Liver (tissue), 3 donors: ENCODE data around the gene SF3B6.

Source experiments
- ATF3 ChIP-seq: IDR thresholded peaks from 2 replicates; pipeline ENCODE4 v1.6.1; 2016; ENCODE audit warnings: antibody characterized with exemption
- CTCF ChIP-seq: fragments of 150-350 bp; IDR thresholded peaks from 2 replicates; pipeline ENCODE4 v1.5.1; 2017; ENCODE audit warnings: improper control_type of control experiment, low read depth, low read length; ENCODE audit not compliant: missing input control
- EGR1 ChIP-seq, 2 donors: IDR thresholded peaks; 2 replicates each; pipeline ENCODE4 v1.6.1; 2016 to 2018; ENCODE audit warnings: antibody characterized with exemption in 2 of 2, low read depth in 2 of 2
- FOXA1 ChIP-seq: IDR thresholded peaks from 2 replicates; pipeline ENCODE4 v1.6.1; 2016; ENCODE audit warnings: antibody characterized with exemption
- FOXA2 ChIP-seq: IDR thresholded peaks from 2 replicates; pipeline ENCODE4 v1.6.1; 2016; ENCODE audit warnings: antibody characterized with exemption
- GABPA ChIP-seq, 2 donors: IDR thresholded peaks in 1 of 2; conservative IDR thresholded peaks in 1 of 2; 2 replicates each; pipeline ENCODE4 v1.6.1; 2016; ENCODE audit warnings: antibody characterized with exemption in 2 of 2, mild to moderate bottlenecking in 1 of 2, moderate library complexity in 1 of 2
- JUND ChIP-seq, 2 donors: IDR thresholded peaks; 2 replicates each; pipeline ENCODE4 v1.6.1; 2016; ENCODE audit warnings: antibody characterized with exemption in 2 of 2
- MAX ChIP-seq: IDR thresholded peaks from 2 replicates; pipeline ENCODE4 v1.6.1; 2016; ENCODE audit warnings: antibody characterized with exemption
- RAD21 ChIP-seq, 2 donors: IDR thresholded peaks; 2 replicates each; pipeline ENCODE4 v1.6.1; 2016; ENCODE audit warnings: antibody characterized with exemption in 2 of 2, mild to moderate bottlenecking in 2 of 2
- RXRA ChIP-seq, 2 donors: IDR thresholded peaks; 2 replicates each; pipeline ENCODE4 v1.6.1; 2017 to 2018; ENCODE audit warnings: antibody characterized with exemption in 2 of 2, mild to moderate bottlenecking in 1 of 2
- TAF1 ChIP-seq: conservative IDR thresholded peaks from 2 replicates; pipeline ENCODE4 v1.6.1; 2016; ENCODE audit warnings: antibody characterized with exemption, mild to moderate bottlenecking
- YY1 ChIP-seq: IDR thresholded peaks from 2 replicates; pipeline ENCODE4 v1.6.1; 2016; ENCODE audit warnings: antibody characterized with exemption, mild to moderate bottlenecking
- ZBTB33 ChIP-seq: IDR thresholded peaks from 2 replicates; pipeline ENCODE4 v1.6.1; 2016; ENCODE audit warnings: antibody characterized with exemption
- donor health status: healthy.
- donor health status: healthy.

- TF ChIP-seq CTCF = no peak
- TF ChIP-seq JUND (IDR thresholded peaks at IDR 0.05) = no peak
- no peak for TF ChIP-seq MAX
- TF ChIP-seq TAF1 = no peak
- TF ChIP-seq EGR1 (IDR thresholded peaks at IDR 0.05; ENCODE audit: low read depth in 2 of 2) = no peak
- no peak for TF ChIP-seq RAD21 (IDR thresholded peaks at IDR 0.05)
- no peak for TF ChIP-seq ZBTB33
- no peak for TF ChIP-seq YY1
- TF ChIP-seq GABPA (IDR thresholded peaks at IDR 0.05 in 1 of 2, conservative IDR thresholded peaks at IDR 0.05 in 1 of 2) = no peak
- no peak for TF ChIP-seq RXRA (IDR thresholded peaks at IDR 0.05)
- no peak for TF ChIP-seq ATF3
- no peak for TF ChIP-seq FOXA2
- no peak for TF ChIP-seq FOXA1
These were observed 3.9 kb downstream of the SF3B6 start for GRCh38 chr2:24072259-24072658.
